Measurements from ENCODE around the gene ANKRD13A. TPM values are rescaled to one million over a fixed set of nuclear protein-coding genes. Genes with fewer than 3 reads are reported as not detected.
"Not testable (repeated sequence)": the region's sequence is repeated elsewhere in the genome, so short reads cannot be mapped to it uniquely, and the experiment has no call there.

The ANKRD13A gene
- total and polyA plus RNA-seq, 9 donors: 18.3 to 53.4 (median 35.2) TPM

DNA sequence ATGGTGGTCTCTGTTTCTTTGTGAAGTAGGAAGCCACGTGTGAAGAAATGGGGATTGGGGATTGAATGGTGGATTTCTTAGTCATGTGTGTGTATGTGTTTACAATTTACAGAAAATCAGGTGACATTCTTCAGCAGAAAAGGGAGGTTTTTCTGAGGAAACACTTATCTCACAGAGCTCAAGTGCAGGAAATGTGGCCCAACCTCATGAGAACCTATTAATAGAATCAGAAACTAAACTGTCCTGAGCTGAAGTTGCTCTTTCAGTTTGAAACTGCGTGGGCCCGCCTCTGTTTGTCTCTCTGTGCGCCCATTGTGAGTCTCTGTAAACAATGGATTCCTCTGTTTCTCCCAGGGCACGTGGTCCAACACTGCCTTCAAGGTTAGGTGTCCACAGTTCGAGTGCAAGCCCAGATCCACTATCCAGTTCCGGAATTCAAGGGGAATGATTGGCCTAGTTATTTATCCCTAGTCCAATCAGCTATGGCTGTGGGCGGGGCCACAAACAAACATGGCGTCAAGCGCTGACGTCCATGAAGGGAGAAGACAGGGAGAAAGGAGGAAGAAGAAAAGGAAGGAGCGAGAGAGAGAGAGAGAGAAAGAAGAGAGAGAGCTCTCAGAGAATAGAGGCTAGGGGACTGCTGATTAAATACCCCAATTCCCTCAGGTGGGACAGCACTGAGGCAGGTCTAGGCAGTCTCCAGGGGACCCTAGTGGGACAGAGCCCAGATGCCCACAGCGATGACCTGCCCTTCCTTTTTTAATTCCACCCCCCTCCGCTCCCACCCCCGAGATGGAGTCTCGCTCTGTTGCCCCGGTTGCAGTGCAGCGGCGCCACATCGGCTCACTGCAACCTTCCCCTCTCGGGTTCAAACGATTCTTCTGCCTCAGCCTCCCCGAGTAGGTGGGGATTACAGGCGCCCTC lies 80.5 kb downstream of the ANKRD13A start:
- Histone ChIP-seq H3K27me3 (no peaks in the 10 kb centered on the region), H3K4me3 (no peak overlapping the region), H3K9me3 (no peaks in the 10 kb centered on the region), H3K27ac (no peak overlapping the region), H3K36me3 (no peaks in the 10 kb centered on the region), H3K4me1 (ENCODE audit: insufficient read depth) (peaks cover 2% of the 10 kb centered on the region)
- intact Hi-C loops (cut with DNase I): no loop called here
- WGBS, 3 donors: 67 to 79% (median 68%) methylated on average over 24 of the region's 24 CpGs
- TF ChIP-seq, protein P1, sequence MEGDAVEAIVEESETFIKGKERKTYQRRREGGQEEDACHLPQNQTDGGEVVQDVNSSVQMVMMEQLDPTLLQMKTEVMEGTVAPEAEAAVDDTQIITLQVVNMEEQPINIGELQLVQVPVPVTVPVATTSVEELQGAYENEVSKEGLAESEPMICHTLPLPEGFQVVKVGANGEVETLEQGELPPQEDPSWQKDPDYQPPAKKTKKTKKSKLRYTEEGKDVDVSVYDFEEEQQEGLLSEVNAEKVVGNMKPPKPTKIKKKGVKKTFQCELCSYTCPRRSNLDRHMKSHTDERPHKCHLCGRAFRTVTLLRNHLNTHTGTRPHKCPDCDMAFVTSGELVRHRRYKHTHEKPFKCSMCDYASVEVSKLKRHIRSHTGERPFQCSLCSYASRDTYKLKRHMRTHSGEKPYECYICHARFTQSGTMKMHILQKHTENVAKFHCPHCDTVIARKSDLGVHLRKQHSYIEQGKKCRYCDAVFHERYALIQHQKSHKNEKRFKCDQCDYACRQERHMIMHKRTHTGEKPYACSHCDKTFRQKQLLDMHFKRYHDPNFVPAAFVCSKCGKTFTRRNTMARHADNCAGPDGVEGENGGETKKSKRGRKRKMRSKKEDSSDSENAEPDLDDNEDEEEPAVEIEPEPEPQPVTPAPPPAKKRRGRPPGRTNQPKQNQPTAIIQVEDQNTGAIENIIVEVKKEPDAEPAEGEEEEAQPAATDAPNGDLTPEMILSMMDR (IDR thresholded peaks at IDR 0.05): no peak
- no peak for TF ChIP-seq POLR2A (IDR thresholded peaks at IDR 0.05)
- TF ChIP-seq EP300 (IDR thresholded peaks at IDR 0.05): no peak
- DNase-seq: no peak

DNA sequence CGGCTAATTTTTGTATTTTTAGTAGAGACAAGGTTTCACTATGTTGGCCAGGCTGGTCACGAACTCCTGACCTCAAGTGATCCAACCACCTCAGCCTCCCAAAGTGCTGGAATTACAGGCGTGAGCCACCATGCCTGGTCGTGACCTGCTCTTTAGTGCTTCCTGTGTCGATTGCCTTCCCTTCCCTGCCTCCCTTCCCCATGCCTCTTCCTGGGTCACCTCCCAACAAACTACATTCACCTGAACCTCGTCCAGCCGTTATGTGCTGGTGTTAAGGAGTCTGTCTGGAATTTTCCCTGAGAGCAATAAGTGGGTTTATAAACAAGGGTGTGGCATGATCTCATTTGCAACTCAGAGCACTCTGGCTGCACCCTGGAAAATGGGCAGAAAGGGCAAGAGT lies 81.2 kb downstream of the ANKRD13A start:
- no peak overlapping the region for H3K4me3 ChIP-seq
- intact Hi-C loops (cut with DNase I): no loop called here
- no peaks in the 10 kb centered on the region for H3K36me3 ChIP-seq
- H3K27me3 ChIP-seq: no peaks in the 10 kb centered on the region
- H3K27ac ChIP-seq: no peak overlapping the region
- TF ChIP-seq, protein P1 (IDR thresholded peaks at IDR 0.05): no peak
- no peak for TF ChIP-seq EP300 (IDR thresholded peaks at IDR 0.05)
- TF ChIP-seq POLR2A (IDR thresholded peaks at IDR 0.05): no peak
- no peaks in the 10 kb centered on the region for H3K9me3 ChIP-seq
- 89 to 92% (median 90%) methylated on average over 7 of the region's 7 CpGs for WGBS, 3 donors
- H3K4me1 ChIP-seq (ENCODE audit: insufficient read depth): peaks cover 2% of the 10 kb centered on the region
- DNase-seq: no peak

DNA sequence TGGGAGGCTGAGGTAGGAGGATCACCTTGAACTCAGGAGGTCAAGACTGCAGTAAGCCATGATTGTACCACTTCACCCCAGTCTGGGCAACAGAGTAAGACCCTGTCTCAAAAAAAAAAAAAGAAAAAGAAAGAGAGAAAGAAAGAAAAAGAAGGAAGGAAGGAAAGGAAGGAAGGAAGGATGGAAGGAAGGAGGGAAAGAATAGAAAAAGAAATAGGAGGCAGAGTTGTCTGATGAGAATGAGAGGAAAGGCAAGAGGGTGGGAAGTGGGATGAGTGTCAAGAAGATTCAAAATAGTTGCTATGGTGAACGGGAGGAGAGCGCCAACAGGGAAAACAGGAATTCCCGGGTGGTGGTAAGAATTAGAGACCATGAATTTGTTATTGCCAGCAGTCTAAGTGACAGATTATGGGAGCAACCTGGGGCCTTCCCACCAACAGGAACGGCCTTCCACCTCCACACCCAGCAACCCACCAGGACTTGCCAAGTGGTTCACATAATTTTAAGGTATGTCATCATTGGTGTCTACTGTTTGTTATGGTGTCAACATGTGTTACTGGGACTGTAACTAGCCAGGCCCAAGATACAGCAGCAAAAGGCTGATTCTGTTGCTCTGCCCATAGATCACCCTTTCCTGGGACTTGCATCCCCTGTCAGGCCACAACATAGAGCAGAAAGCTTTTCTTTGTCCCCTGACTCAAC lies 85.2 kb downstream of the ANKRD13A start:
- TF ChIP-seq POLR2A (IDR thresholded peaks at IDR 0.05): no peak
- TF ChIP-seq EP300 (IDR thresholded peaks at IDR 0.05): no peak
- TF ChIP-seq, protein P1 (IDR thresholded peaks at IDR 0.05): no peak
- DNase-seq: no peak
- Histone ChIP-seq H3K9me3 (no peaks in the 10 kb centered on the region), H3K27ac (no peak overlapping the region), H3K27me3 (no peaks in the 10 kb centered on the region), H3K36me3 (no peaks in the 10 kb centered on the region), H3K4me1 (ENCODE audit: insufficient read depth) (peaks cover 2% of the 10 kb centered on the region), H3K4me3 (no peak overlapping the region)
- WGBS, 3 donors: 69 to 83% (median 74%) methylated on average over 4 of the region's 4 CpGs
- intact Hi-C loops (cut with DNase I): no loop called here

DNA sequence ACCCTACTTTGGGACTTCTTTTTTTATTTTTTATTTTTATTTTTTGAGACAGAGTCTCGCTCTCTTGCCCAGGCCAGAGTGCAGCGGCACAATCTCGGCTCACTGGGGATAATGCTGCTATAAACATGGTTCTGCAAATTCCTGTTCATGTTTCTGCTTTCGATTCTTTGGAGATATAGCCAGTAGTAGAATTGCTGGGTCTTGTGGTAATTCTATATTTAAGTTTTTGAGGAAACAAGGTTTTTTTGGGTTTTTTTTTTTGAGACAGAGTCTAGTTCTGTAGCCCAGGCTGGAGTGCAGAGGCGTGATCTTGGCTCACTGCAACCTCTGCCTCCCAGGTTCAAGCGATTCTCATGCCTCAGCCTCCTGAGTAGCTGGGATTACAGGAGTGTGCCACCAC lies 89.0 kb downstream of the ANKRD13A start:
- WGBS, 3 donors: 82 to 86% (median 85%) methylated on average over 6 of the region's 6 CpGs
- intact Hi-C loops (cut with DNase I); H3K9me3 ChIP-seq: not testable (repeated sequence)

More for the DNA sequence above, 89.0 kb downstream of the ANKRD13A start:
- not testable (repeated sequence) for H3K4me3 ChIP-seq; H3K4me1 ChIP-seq (ENCODE audit: insufficient read depth); DNase-seq; H3K27me3 ChIP-seq; H3K36me3 ChIP-seq; H3K27ac ChIP-seq

Measured in ovary (tissue), 9 donors.